HG02885 (cell line): ENCODE results near the gene PARD3.

ENCODE experiments used
- ATAC-seq: cut with Tn5 transposase; IDR thresholded peaks from one replicate; pipeline ENCODE4 v1.9.1; 2021; ENCODE audit warnings: mild to moderate bottlenecking; ENCODE audit not compliant: unreplicated experiment, poor library complexity

Gene PARD3

DNA sequence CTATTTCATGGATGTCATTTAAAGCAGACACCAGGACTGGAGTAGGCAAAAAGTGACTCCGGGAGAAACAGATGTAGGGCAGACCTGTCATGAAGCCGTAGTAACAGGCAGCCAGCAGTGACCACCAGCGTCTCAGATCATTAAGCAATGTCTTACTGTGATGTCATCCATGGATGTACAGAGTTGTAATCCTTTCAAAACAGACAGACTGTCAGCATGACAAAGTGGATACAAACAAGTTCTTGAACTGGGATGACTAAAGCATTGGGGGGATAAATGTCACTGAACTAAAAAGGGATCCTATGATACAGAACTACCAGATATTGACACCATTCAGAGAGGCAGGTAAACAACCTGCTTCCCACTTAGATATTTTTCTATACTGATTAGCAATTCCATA is 675.5 kb downstream of the PARD3 start:
- no peak for ATAC-seq

GRCh38 chr10:34137955-34138354 is 677.1 kb downstream of the PARD3 start:
- ATAC-seq, result no peak

- no peak for ATAC-seq
Measured at GRCh38 chr10:34137201-34137600, 677.9 kb downstream of the PARD3 start.

DNA sequence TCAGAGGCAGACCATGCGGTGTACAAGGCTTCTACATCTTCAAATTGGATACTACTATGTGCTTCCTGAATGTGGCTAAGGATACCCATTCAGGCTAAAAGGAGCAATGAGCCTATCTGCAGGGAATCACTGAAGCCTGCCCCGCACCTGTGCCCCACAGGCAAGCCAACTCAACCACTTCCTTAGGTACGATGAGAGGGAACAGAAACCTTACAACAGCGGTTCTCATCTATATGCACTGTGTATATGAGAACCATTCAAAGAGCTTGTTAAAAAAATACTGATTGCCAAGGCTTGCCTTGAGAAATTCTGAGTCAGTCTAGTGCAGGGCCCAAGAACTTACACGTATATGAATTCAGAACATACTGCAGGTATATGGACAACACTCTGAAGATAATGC is 679.6 kb downstream of the PARD3 start:
- ATAC-seq, result peak; percentile 50

DNA sequence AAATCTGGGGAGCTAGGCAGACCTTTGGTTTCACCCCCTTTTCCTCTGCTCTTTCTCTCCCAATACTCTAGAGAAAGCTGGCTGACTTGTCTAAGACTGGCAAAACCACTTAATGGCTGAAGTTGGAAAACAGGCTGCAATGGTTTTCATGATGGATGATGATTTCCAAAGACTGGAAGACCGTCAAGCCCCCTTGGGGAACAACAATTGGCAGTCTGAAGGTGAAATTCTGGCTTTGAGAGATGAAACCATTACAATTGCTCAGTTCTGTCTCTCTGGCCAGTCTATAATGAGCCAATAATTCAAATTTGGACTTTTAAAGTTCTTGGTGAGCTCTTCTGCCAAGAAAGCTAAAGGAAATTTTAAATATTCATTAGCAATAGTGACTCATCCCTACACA is 680.5 kb downstream of the PARD3 start:
- ATAC-seq, result no peak

DNA sequence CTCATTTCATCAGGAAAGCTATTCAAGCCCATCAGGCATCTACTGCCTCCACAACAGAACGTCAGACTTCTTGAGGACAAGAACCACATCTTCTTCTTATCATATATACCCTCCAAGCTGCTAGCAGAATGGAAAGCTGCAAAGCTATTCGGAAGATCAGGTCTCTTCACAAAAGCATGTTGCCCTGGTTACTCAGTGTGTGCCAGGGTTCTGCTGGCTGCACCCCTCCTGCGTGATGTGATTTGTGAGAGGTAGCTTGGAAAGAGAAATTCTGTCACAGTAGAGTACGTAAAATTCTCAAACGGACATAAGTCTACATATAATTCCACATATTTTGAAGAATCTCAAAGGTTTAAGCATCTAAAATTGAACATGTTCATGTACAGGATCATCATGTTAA is 681.7 kb downstream of the PARD3 start:
- ATAC-seq, result no peak

GRCh38 chr10:34131152-34131551 is 683.9 kb downstream of the PARD3 start:
- ATAC-seq, result no peak

- ATAC-seq, result no peak
Measured at GRCh38 chr10:34127676-34128075, 687.4 kb downstream of the PARD3 start.

DNA sequence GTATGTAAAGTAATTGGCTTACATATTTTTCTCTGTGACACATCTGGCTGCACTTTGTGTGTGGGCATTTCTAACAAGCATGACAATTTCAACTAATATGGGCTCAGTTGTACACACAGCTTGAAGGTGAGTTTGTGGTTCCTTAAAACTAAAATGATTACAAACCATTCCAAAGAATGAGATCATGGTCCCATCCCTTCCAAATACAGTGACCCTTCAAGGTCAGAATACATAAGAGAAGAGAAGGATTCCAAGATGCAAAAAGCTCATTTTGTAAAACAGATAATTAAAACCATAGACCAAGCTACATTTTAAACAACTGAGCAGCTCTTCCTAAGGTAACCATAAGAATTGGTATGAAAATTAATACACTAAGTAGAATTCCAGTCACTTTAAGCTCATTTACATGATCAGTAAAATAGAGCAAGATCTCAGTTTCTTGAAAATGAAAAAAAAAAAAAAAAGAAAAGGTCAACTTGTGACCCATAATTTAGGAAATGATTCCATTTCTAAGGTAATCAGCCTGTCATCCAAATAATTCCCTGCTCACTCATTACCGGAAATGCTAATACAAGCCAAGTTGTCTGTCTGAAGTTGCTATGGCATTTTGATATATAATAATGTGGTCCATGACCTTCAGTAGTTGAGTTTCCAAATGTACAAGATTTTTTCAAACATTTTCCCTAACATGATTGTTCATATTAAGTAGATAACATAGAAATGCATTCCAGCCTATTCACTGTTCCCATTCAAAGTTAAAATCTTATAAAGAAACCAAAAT is 688.5 kb downstream of the PARD3 start:
- ATAC-seq, result no peak

- no peak for ATAC-seq
Measured at GRCh38 chr10:34125702-34126101, 689.4 kb downstream of the PARD3 start.

DNA sequence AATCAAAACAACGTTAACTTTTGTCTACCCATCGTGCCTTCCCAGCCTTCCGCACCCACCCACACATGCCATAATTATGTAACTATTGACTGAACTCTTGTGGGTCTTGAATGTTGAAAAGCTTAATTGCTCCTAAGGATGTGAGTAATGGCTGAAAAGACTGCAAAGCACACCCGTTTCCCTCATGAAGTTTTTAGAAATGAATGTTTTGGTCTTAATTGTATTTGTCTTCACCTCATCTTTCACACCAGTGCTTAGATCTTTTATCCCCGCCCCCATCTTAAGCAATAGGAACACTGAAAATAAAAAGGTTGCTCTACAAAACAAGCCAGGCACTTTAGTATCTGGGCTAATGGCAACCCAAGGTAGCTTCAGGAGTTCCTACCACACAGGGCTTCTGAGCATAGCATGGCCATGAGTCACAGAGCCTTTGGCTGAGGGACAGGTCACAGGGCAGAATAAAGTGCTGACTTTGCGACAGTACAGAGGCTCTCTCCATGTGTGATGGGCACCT is 690.5 kb downstream of the PARD3 start:
- ATAC-seq, result no peak

- no peak for ATAC-seq
Measured at GRCh38 chr10:34121781-34122622, 693.1 kb downstream of the PARD3 start.

GRCh38 chr10:34121125-34121753 is 693.9 kb downstream of the PARD3 start:
- ATAC-seq, result no peak

DNA sequence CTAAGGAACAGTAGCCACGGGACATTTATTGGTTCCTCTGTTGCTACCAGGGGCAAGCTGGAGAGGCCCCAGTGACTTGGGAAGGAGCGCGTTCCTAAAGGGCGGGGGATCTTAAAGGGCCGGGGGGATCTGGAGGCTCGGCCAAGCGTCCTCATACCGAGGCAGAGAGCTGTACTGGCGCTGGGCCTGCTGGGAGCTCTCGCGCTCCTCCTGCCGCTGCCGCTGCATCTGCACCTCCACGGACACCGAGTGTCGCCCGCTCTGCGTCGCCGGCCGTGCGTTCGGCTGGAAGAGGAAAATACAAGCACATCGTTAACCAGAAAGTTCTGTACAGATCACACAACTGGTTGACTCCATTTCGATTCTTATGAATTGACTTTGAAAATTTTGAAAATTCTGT is 695.6 kb downstream of the PARD3 start:
- no peak for ATAC-seq

GRCh38 chr10:34116681-34117271 is 698.3 kb downstream of the PARD3 start:
- ATAC-seq, result no peak

DNA sequence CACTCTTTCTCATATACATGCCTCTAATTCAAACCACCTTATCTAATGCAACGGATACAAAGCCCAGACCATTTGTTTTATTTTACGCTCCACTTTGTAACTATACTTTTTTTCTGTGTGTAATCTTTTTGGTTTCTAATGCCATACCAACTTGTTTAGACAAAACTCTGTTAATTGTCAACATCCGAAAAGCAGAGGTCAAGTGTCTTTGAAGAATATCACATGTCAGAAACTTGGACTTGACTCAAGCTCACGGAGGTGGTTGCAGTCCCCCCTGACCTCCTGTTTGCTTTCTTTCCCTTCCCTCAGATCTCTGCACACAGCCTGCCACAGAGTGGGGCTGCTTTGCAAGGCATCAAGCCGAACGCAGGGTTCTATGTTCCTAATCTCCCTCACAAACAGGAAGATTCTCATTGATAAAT is 698.9 kb downstream of the PARD3 start:
- no peak for ATAC-seq

- no peak for ATAC-seq
Measured at GRCh38 chr10:34114914-34115313, 700.2 kb downstream of the PARD3 start.

DNA sequence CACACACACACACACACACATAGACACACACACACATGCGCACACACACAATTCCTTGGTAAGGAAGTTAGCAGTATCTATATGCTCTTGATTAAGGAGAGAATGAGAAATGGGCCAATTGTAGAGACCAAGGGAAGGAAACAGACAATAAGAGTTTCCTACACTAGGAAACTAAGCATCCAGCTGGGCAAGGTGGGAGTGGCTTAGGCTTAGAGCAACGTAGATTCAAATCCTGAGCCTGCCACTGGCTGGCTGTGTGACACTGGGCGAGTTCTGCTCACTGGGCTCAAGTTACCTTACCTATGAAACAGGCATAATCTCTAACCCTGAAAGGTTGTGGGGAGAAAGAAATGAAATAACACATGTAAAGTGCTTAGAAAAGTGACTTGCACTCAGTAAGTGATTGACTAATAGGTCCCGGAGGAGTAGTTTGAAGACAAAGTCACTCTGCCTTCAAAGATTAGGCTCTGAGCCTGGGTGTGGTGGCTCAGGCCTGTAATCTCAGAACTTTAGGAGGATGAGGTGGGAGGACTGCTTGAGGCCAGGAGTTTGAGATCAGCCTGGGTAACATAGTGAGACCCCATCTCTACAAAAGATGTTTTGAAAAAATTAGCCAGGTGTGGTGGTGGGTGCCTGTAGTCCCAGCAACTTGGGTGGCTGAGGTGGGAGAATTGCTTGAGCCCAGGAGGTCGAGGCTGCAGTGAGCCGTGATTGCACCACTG is 701.4 kb downstream of the PARD3 start:
- no peak for ATAC-seq

DNA sequence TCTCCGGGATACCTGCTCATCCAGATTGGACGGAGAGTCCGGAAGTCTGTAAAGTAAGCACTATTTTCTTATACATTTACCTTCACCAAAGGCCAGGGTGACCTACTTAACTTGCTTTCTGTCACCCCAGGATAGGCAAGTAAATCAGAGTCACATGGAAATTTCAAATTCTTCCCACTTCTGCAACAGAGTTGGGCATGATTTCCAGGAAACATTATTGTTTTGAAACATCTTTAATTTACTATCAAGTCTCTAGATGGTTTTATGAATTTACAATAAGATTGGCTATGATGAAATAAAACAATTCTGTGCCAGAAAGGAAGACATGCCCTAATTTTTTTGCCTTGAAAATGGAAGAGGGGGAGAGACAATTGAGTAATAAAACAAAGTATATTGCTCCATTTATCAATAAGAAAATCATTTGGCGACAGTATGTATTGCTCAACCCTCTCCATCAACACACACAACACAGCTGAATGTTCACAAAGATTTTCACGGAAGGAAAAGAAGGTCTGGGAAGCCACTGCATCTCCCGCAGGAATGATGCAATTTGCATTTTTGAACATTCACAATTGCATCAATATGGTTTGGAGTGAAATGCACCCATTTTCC is 702.8 kb downstream of the PARD3 start:
- no peak for ATAC-seq

- no peak for ATAC-seq
Measured at GRCh38 chr10:34111179-34111578, 703.9 kb downstream of the PARD3 start.
